Fibroblast of lung (primary cell): ENCODE measurements around the gene CCDC88C. TPM values are rescaled to one million over a fixed set of nuclear protein-coding genes. Genes with fewer than 3 reads are reported as not detected.

Experiments
- DNase-seq, 2 donors: peaks; one replicate each; pipeline versions ENCODE4 v3.0.0 to v3.0.0-alpha.2; 2010; ENCODE audit warnings: low read depth in 2 of 2
- H2AFZ ChIP-seq: 2 replicates; pipeline ENCODE4 v1.5.1; 2012; ENCODE audit warnings: low read length, control low read depth, inconsistent platforms
- H3K27ac ChIP-seq: 2 replicates; pipeline ENCODE4 v1.5.1; 2011; ENCODE audit warnings: low read length, control low read depth; ENCODE audit not compliant: insufficient read depth
- H3K27me3 ChIP-seq: 2 replicates; pipeline ENCODE4 v1.5.1; 2011; ENCODE audit warnings: mild to moderate bottlenecking, low read length; ENCODE audit not compliant: control insufficient read depth, insufficient read depth
- H3K36me3 ChIP-seq: 2 replicates; pipeline ENCODE4 v1.5.1; 2011; ENCODE audit warnings: low read length; ENCODE audit not compliant: control insufficient read depth, insufficient read depth
- H3K4me1 ChIP-seq: 2 replicates; pipeline ENCODE4 v1.5.1; 2011; ENCODE audit warnings: low read length; ENCODE audit not compliant: control insufficient read depth, insufficient read depth; ENCODE audit errors: extremely low read depth
- H3K4me2 ChIP-seq: 2 replicates; pipeline ENCODE4 v1.5.1; 2011; ENCODE audit warnings: low read length, control low read depth; ENCODE audit not compliant: insufficient read depth; ENCODE audit errors: extremely low read depth
- H3K4me3 ChIP-seq, 4 experiments: fragments of 200-600 bp in 1 of 4; sonication (generic) in 1 of 4; replicated peaks in 1 of 4; 2 replicates each; pipeline ENCODE4 v1.5.1; 2011 to 2016; ENCODE audit warnings: low read length in 4 of 4, low read depth in 3 of 4, mild to moderate bottlenecking in 3 of 4, control low read depth in 2 of 4, inconsistent platforms in 1 of 4, mixed read lengths in 1 of 4; ENCODE audit not compliant: insufficient read depth in 1 of 4; ENCODE audit errors: control extremely low read depth in 1 of 4
- H3K79me2 ChIP-seq: 2 replicates; pipeline ENCODE4 v1.5.1; 2012; ENCODE audit warnings: mild to moderate bottlenecking, low read length, inconsistent platforms; ENCODE audit not compliant: control insufficient read depth, insufficient read depth
- H3K9ac ChIP-seq: 2 replicates; pipeline ENCODE4 v1.5.1; 2011; ENCODE audit warnings: mild to moderate bottlenecking, low read length, control low read depth; ENCODE audit not compliant: insufficient read depth
- H3K9me3 ChIP-seq: 2 replicates; pipeline ENCODE4 v1.5.1; 2012; ENCODE audit warnings: low read depth, low read length; ENCODE audit not compliant: control insufficient read depth, insufficient read depth
- H4K20me1 ChIP-seq: 2 replicates; pipeline ENCODE4 v1.5.1; 2011; ENCODE audit warnings: low read length; ENCODE audit not compliant: control insufficient read depth, insufficient read depth; ENCODE audit errors: extremely low read depth
- CTCF ChIP-seq, 2 donors: IDR thresholded peaks in 1 of 2; conservative IDR thresholded peaks in 1 of 2; 1 replicate in 1 of 2; 2 replicates in 1 of 2; pipeline ENCODE4 v1.5.1; 2011 to 2012; ENCODE audit warnings: low read length in 2 of 2, control low read depth in 1 of 2, inconsistent platforms in 1 of 2, low read depth in 1 of 2, mild to moderate bottlenecking in 1 of 2
- EZH2 ChIP-seq: IDR thresholded peaks from 2 replicates; pipeline ENCODE4 v1.5.1; 2012; ENCODE audit warnings: low read length, control low read depth, mild to moderate bottlenecking; ENCODE audit errors: missing control alignments
- polyA plus RNA-seq, 2 donors: library from polyadenylated mRNA; depleted of rRNA in 1 of 2; stranded (reverse) in 1 of 2; unstranded in 1 of 2; fragments of >200 nt; gene quantifications; 2 replicates each; pipeline ENCODE4 v1.2.1, GENCODE V29; 2011 to 2012; ENCODE audit warnings: missing spikeins in 1 of 2
- total RNA-seq: library from RNA; depleted of rRNA; stranded (reverse); fragments of >200 nt; gene quantifications from 2 replicates; pipeline ENCODE4 v1.2.1, GENCODE V29; 2014

Gene CCDC88C
- total and polyA plus RNA-seq, 2 donors (not counting 1 experiment from before 2014, with no cell fraction given) = 0.02 to 0.17 TPM

- TF ChIP-seq CTCF (conservative IDR thresholded peaks at IDR 0.05 in 1 of 2, IDR thresholded peaks at IDR 0.05 in 1 of 2; ENCODE audit: low read depth in 1 of 2, low read length in 2 of 2) (no peak), EZH2 (no peak)
- DNase-seq = no peak
Measured at GRCh38 chr14:91405241-91405721, 12.3 kb downstream of the CCDC88C start.

GRCh38 chr14:91402771-91403600 lies 14.6 kb downstream of the CCDC88C start:
- no peaks in the 10 kb centered on the region for H3K4me1 ChIP-seq
- no peak for TF ChIP-seq EZH2
- TF ChIP-seq CTCF (conservative IDR thresholded peaks at IDR 0.05 in 1 of 2, IDR thresholded peaks at IDR 0.05 in 1 of 2; ENCODE audit: low read depth in 1 of 2, low read length in 2 of 2) = no peak
- no peaks in the 10 kb centered on the region for H3K9me3 ChIP-seq
- no peak overlapping the region for H3K9ac ChIP-seq
- peak in 1 of 2 donors; percentile 43 for DNase-seq
- no peaks in the 10 kb centered on the region for H3K27me3 ChIP-seq
- H3K27ac ChIP-seq = no peak overlapping the region
- H4K20me1 ChIP-seq = no peaks in the 10 kb centered on the region
- H3K79me2 ChIP-seq = no peaks in the 10 kb centered on the region
- H3K36me3 ChIP-seq = no peaks in the 10 kb centered on the region
- H2AFZ ChIP-seq = no peak overlapping the region
- no peak overlapping the region for H3K4me3 ChIP-seq
- no peak overlapping the region for H3K4me2 ChIP-seq

More at GRCh38 chr14:91405241-91405721, 12.3 kb downstream of the CCDC88C start:
- Histone ChIP-seq H3K36me3 (no peaks in the 10 kb centered on the region), H3K4me1 (no peaks in the 10 kb centered on the region), H3K27ac (no peak overlapping the region), H4K20me1 (no peaks in the 10 kb centered on the region), H2AFZ (no peak overlapping the region), H3K9me3 (no peaks in the 10 kb centered on the region), H3K4me2 (no peak overlapping the region), H3K27me3 (no peaks in the 10 kb centered on the region), H3K4me3 (no peak overlapping the region), H3K79me2 (no peaks in the 10 kb centered on the region), H3K9ac (no peak overlapping the region)

- H3K27ac ChIP-seq = no peak overlapping the region
- H4K20me1 ChIP-seq = no peaks in the 10 kb centered on the region
- H3K4me2 ChIP-seq = no peak overlapping the region
- TF ChIP-seq CTCF (conservative IDR thresholded peaks at IDR 0.05 in 1 of 2, IDR thresholded peaks at IDR 0.05 in 1 of 2; ENCODE audit: low read depth in 1 of 2, low read length in 2 of 2) (no peak), EZH2 (no peak)
- no peaks in the 10 kb centered on the region for H3K27me3 ChIP-seq
- H3K36me3 ChIP-seq = no peaks in the 10 kb centered on the region
- no peak overlapping the region for H3K4me3 ChIP-seq
- H3K9me3 ChIP-seq = no peaks in the 10 kb centered on the region
- no peak overlapping the region for H3K9ac ChIP-seq
- DNase-seq = no peak
- no peaks in the 10 kb centered on the region for H3K4me1 ChIP-seq
- no peaks in the 10 kb centered on the region for H3K79me2 ChIP-seq
- no peak overlapping the region for H2AFZ ChIP-seq
Measured at GRCh38 chr14:91402348-91402747, 15.3 kb downstream of the CCDC88C start.
